ENCODE data around the gene NKX2-3.

The NKX2-3 gene

DNA sequence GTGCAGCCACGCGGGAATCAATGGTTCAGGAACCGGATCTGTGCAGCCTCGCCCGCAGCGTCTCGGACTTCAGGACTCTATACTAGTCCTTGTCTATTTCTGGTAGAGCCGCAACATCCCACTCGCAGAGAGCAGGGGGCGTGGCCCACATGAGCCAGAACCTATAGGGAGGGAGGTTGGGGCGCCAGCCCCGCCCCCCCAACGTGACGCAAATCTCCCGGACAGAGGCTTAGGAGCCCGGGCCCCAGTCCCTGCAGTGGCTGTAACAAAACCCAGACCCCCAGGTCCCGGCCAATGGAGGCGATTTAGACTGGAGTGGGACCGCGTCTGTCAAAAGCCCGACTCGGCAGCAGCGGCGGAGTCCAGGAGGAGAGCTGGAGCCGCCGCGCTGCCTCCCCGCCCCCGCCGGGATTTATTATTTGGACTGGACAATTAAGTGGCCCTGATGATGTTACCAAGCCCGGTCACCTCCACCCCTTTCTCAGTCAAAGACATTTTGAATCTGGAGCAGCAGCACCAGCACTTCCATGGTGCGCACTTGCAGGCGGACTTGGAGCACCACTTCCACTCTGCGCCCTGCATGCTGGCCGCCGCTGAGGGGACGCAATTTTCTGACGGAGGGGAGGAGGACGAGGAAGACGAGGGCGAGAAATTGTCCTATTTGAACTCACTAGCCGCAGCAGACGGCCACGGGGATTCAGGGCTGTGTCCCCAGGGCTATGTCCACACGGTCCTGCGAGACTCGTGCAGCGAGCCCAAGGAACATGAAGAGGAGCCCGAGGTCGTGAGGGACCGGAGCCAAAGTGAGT, at the start of gene NKX2-3:
NKX2-3 (plus strand) TSS at position 256 of the 809 bp plus-strand sequence; CDS start at position 446, 190 bp downstream.
- DNase-seq (ENCODE audit: low read depth) = no peak

- DNase-seq (ENCODE audit: low read depth) = no peak
These were observed 47.8 kb upstream of the NKX2-3 start for GRCh38 chr10:99484626-99485581.

DNA sequence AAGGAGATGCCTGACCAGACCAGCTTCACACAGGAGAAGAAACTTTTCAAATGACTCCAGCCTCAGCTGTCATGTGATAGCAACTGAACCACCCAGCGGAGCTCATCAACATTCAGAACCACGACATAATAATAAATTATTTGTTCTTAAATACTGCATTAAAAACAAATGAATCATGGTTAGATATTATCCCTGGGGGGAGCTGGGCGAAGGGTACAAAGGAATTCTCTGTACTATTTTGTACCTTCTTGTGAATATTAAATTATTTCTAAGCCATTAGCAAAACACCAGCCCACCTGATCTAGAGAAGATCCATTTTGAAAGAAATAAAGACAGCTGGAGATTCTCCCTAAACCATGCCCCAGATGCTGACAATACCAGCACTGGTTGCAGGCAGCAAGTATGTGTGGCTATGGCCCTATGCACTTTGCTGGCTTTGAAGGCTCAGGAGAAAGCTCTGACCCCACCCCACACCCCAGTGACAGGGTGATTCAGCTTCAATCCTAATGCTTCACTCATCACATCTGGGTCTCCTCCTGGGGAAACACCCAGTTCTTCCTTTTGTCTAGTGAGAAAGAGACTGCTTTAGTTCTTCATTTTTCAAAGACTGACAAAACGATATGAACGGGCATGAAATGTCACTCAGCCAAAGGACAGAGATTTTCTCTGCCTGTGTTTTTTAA, 45.5 kb upstream of the NKX2-3 start:
- no peak for DNase-seq (ENCODE audit: low read depth)

DNA sequence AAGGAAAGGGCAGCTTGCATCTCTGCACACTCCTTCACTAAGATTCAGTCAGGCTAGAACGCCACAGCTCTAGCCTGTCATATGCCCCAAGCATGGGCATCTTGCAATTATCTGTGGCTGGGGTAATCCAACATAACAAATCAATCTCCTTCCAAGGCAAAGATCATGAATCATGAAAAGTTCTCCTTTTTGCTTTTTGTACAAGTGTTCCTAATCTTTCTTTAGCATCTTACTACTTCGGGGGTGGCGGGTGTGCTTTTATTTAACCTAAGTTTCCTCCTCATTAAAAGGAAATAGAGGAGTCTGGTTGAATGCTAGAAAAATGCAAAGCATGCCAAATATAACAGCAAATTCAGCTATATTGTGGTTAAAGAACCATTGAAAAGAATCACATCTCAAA, 43.5 kb upstream of the NKX2-3 start:
- DNase-seq (ENCODE audit: low read depth) = no peak

GRCh38 chr10:99497343-99498025, 35.3 kb upstream of the NKX2-3 start:
- no peak for DNase-seq (ENCODE audit: low read depth)

GRCh38 chr10:99506416-99506815, 26.3 kb upstream of the NKX2-3 start:
- DNase-seq (ENCODE audit: low read depth) = no peak

DNA sequence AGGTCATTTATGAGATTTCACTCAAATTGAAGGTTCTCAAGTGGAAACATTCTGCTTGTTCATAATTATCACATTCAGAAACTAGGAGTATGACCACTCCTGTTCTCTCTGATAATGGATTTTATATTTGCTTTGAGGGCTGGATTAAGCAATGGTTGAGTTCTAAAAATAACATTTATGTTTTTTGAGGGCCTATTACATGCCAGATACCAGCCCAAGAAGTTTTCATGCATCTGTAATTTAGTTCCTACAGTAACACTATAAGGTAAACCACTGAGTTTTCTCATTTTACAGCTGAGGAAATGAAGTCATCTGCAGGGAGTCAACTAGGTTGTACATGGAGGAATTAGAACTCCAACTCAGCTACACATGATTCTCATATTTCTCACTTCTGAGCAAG, 25.5 kb upstream of the NKX2-3 start:
- no peak for DNase-seq (ENCODE audit: low read depth)

DNA sequence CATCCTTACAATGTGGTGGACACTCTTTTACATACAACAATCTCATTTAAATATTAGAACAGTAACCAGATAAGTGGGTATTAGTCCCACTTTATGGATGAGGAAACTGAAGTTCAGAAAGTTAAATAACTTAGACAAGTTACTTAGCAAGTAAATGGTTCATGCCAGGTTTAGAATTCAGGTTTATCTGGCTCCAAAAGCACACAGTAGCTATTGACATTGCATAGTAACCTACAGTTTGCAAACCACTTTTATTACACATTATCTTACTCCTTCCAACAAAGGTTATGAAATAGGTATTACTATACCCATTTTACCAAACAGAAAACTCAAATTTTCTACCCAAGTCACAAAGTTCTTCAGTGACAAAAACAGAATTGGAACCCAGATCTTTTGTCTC, 19.7 kb upstream of the NKX2-3 start:
- DNase-seq (ENCODE audit: low read depth) = no peak

DNA sequence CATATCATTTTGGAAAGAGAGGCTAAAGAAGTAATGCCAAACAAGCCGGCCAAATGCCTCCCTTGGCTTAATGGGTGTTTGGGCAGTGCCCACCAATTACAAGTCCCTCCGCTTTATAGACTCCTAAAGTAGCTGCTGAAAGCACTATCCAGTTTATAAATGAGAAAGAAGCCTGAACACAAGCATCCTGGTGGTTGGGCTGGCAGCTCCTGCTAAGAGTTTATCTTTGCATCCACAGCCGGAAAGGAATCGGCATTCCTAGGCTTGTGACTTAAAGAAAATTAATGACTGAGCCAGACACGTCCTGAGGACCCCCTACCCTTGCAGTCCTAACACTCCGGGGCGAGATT, 13.1 kb upstream of the NKX2-3 start:
- DNase-seq (ENCODE audit: low read depth) = no peak

DNA sequence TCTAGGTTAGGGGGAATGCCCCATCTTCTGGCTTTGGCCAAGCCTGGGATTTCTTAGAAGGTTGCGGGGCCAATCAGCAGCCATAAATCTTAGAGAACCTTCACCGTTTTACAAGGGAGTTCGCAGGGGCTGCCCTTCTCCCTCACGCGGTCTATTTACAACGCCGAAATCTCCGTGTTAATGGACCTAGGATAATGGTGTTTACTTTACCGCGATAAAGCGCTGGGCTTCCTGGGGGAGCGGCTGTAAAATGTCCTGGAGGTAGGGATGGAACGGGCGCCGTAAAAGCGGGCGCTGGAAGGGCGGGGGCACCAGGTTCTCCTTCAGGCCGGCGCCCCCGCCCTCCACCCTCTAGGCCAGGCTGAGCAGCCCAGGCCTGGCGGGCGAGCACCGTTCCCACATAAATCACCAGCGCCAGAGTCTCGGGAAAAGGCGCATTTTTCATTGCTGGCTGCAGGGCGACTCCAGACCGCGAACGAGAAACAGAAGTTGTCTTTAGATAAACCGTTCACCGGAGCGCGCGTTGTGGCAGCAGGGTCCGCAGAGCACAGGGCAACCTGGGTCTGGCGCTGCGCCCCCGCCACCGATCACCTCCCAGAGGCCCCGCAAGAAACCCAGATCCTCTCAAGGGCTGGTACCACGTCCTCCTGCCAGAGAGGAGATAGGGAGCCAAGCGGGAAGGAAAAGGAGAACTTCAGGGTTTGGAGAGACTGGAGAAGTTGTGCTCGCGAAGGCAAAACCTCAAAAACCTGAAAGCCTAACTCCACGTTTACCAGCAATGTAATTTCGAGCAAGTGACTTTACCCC, 12.5 kb upstream of the NKX2-3 start:
- no peak for DNase-seq (ENCODE audit: low read depth)

GRCh38 chr10:99520847-99521764, 11.6 kb upstream of the NKX2-3 start:
- no peak for DNase-seq (ENCODE audit: low read depth)

DNA sequence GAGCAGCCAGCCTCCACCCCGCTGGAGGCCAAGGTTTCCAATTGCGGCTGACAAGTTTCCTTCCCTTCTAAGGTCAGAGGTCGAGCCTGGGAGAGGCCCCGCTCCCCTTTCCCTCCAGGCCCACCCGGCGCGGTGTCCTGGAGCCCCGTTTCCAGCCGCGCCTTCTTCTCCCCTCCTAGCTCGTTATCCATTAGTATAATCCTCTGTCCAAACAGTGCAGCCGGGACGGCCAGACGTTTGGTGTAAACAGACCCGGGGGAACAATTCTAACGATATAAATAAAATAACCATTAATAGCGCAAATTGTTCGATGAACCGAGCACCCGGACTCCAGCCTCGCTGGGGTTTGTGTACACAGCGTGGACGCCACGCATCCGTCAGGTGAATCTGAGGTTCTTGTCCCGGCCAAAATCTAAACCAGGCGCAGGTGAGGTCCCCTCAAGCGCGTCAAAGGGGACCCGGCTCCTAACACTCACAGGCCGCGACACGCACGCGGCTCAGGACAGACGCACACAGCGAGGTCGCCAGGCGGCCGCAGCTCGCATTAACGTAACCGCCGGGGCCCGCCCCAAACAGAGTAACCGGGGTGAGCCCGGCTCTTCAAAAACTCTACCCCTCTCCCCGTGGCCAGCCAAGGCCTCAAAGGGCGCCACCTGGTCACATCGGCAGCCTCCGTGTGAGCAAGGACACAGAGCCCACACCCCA, 10.8 kb upstream of the NKX2-3 start:
- DNase-seq (ENCODE audit: low read depth) = no peak

GRCh38 chr10:99522470-99523250, 10.1 kb upstream of the NKX2-3 start:
- no peak for DNase-seq (ENCODE audit: low read depth)

GRCh38 chr10:99523251-99523773, 9.4 kb upstream of the NKX2-3 start:
- DNase-seq (ENCODE audit: low read depth) = no peak

DNA sequence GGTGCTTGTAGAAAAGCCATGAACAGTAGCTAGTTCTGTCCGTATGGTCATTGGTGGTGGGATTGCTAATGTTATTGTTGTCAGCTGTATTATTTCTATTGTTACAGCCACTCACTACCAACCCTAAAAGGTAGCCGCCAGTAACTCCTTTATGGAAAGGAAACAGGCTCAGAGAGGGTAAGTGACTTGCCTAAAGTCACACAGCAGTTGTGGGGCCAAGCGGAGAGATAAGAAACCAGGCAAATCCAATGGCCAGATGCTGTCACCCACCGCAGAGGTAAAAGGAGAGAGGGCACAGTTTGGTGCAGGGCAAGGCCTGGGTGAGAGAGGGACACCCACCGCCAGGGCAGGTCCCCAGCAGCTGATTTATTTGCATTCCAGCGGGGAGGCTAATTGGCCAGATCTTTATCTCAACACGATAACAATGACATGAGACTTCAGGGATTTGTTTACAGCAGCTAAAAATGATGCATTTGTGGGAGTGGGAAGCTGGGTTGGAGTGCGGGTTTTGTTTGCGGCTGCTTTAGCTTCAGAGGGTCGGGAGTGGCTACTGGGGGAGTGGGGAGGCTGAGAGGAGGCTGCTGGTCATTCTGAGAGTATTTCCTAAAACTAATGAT, 8.6 kb upstream of the NKX2-3 start:
- no peak for DNase-seq (ENCODE audit: low read depth)

GRCh38 chr10:99524736-99525380, 7.9 kb upstream of the NKX2-3 start:
- DNase-seq (ENCODE audit: low read depth) = no peak

GRCh38 chr10:99525897-99526296, 6.8 kb upstream of the NKX2-3 start:
- no peak for DNase-seq (ENCODE audit: low read depth)

Data from activated gamma-delta T cell treated with anti-CD3 and anti-CD28 coated beads, Interleukin-2, amount 50 U/mL, for 16 hours (primary cell).